Measurements from ENCODE around the gene DNAH14. TPM values are rescaled to one million over a fixed set of nuclear protein-coding genes. Genes with fewer than 3 reads are reported as not detected.

Gene DNAH14
- polyA plus RNA-seq, 1 donor from 2014 or later: 24.9 TPM

- TF ChIP-seq EP300 (conservative IDR thresholded peaks at IDR 0.05; ENCODE audit: poor library complexity, severe bottlenecking): no peak
- no peak for TF ChIP-seq RAD21 (conservative IDR thresholded peaks at IDR 0.05)
- TF ChIP-seq POLR2AphosphoS5 (IDR thresholded peaks at IDR 0.05): no peak
- no peak for TF ChIP-seq MXI1 (conservative IDR thresholded peaks at IDR 0.05; ENCODE audit: poor library complexity, severe bottlenecking)
- TF ChIP-seq CTCF (IDR thresholded peaks at IDR 0.05; ENCODE audit: poor library complexity, severe bottlenecking): no peak
- TF ChIP-seq REST (IDR thresholded peaks at IDR 0.05; ENCODE audit: borderline replicate concordance): no peak
- no peak for TF ChIP-seq TAF1 (IDR thresholded peaks at IDR 0.05; ENCODE audit: low read depth)
- TF ChIP-seq SMC3 (conservative IDR thresholded peaks at IDR 0.05; ENCODE audit: poor library complexity): no peak
- no peak for TF ChIP-seq EZH2 (IDR thresholded peaks at IDR 0.05; ENCODE audit: borderline replicate concordance, insufficient read depth, low read length, poor library complexity, severe bottlenecking)
- H3K9me3 ChIP-seq (ENCODE audit: low read length): no peaks in the 10 kb centered on the region
- no peaks in the 10 kb centered on the region for H3K79me2 ChIP-seq (replicated peaks; ENCODE audit: insufficient read depth, low read length)
- H3K4me2 ChIP-seq (ENCODE audit: low read length): no peak overlapping the region
- no peak overlapping the region for H3K27ac ChIP-seq (ENCODE audit: low read length)
- no peaks in the 10 kb centered on the region for H3F3A ChIP-seq (ENCODE audit: insufficient read depth, low read length, poor library complexity, severe bottlenecking)
- no peak overlapping the region for H2AFZ ChIP-seq (ENCODE audit: low read depth, low read length)
- no peak overlapping the region for H3K4me3 ChIP-seq (ENCODE audit: low read length)
- H3K27me3 ChIP-seq (ENCODE audit: insufficient read depth, low read depth, low read length): no peaks in the 10 kb centered on the region
- no peaks in the 10 kb centered on the region for H3K36me3 ChIP-seq (ENCODE audit: insufficient read depth, low read length)
- no peaks in the 10 kb centered on the region for H3K9me2 ChIP-seq (ENCODE audit: insufficient read depth, low read length)
- H3K9ac ChIP-seq (ENCODE audit: low read length): no peak overlapping the region
- no peaks in the 10 kb centered on the region for H4K20me1 ChIP-seq (ENCODE audit: insufficient read depth)
Measured at GRCh38 chr1:225350872-225351271, 421.4 kb downstream of the DNAH14 start.

- Histone ChIP-seq H3K36me3 (ENCODE audit: insufficient read depth, low read length) (no peaks in the 10 kb centered on the region), H3K27ac (ENCODE audit: low read length) (no peak overlapping the region), H3K9me3 (ENCODE audit: low read length) (no peaks in the 10 kb centered on the region), H3F3A (ENCODE audit: insufficient read depth, low read length, poor library complexity, severe bottlenecking) (no peaks in the 10 kb centered on the region), H3K79me2 (replicated peaks; ENCODE audit: insufficient read depth, low read length) (no peaks in the 10 kb centered on the region), H3K9me2 (ENCODE audit: insufficient read depth, low read length) (no peaks in the 10 kb centered on the region), H4K20me1 (ENCODE audit: insufficient read depth) (no peaks in the 10 kb centered on the region), H3K9ac (ENCODE audit: low read length) (no peak overlapping the region), H3K27me3 (ENCODE audit: insufficient read depth, low read depth, low read length) (no peaks in the 10 kb centered on the region), H3K4me3 (ENCODE audit: low read length) (no peak overlapping the region), H2AFZ (ENCODE audit: low read depth, low read length) (no peak overlapping the region), H3K4me2 (ENCODE audit: low read length) (no peak overlapping the region)
- no peak for TF ChIP-seq MXI1 (conservative IDR thresholded peaks at IDR 0.05; ENCODE audit: poor library complexity, severe bottlenecking)
- no peak for TF ChIP-seq RAD21 (conservative IDR thresholded peaks at IDR 0.05)
- no peak for TF ChIP-seq REST (IDR thresholded peaks at IDR 0.05; ENCODE audit: borderline replicate concordance)
- TF ChIP-seq CTCF (IDR thresholded peaks at IDR 0.05; ENCODE audit: poor library complexity, severe bottlenecking): no peak
- no peak for TF ChIP-seq POLR2AphosphoS5 (IDR thresholded peaks at IDR 0.05)
Measured at GRCh38 chr1:225354906-225355305, 425.4 kb downstream of the DNAH14 start.
